Endodermal cell (in vitro differentiated cells): ENCODE measurements around the gene AXDND1. TPM values are rescaled to one million over a fixed set of nuclear protein-coding genes. Genes with fewer than 3 reads are reported as not detected.

ENCODE experiments used
- DNase-seq: peaks from one replicate; pipeline ENCODE4 v3.0.0-alpha.2; 2017
- H3K27ac ChIP-seq: 2 replicates; pipeline ENCODE4 v1.5.1; 2013; ENCODE audit warnings: mild to moderate bottlenecking, low read depth, low read length, moderate library complexity
- H3K27me3 ChIP-seq: 2 replicates; pipeline ENCODE4 v1.6.1; 2013; ENCODE audit warnings: mild to moderate bottlenecking, low read length, moderate library complexity; ENCODE audit not compliant: insufficient read depth, control insufficient read depth, poor library complexity, severe bottlenecking
- H3K36me3 ChIP-seq: 2 replicates; pipeline ENCODE4 v1.7.0; 2013; ENCODE audit warnings: mild to moderate bottlenecking, low read length, moderate library complexity; ENCODE audit not compliant: control insufficient read depth, insufficient read depth
- H3K4me1 ChIP-seq: one replicate; pipeline ENCODE4 v1.7.0; 2013; ENCODE audit warnings: low read length; ENCODE audit not compliant: control insufficient read depth, insufficient read depth
- H3K4me3 ChIP-seq: 2 replicates; pipeline ENCODE4 v1.5.1; 2013; ENCODE audit warnings: mild to moderate bottlenecking, low read length, moderate library complexity
- H3K9ac ChIP-seq: 2 replicates; pipeline ENCODE4 v1.6.1; 2013; ENCODE audit warnings: mild to moderate bottlenecking, low read length, moderate library complexity; ENCODE audit not compliant: poor library complexity, severe bottlenecking; ENCODE audit errors: extremely low read depth
- H3K9me3 ChIP-seq: 2 replicates; pipeline ENCODE4 v1.6.1; 2013; ENCODE audit warnings: mild to moderate bottlenecking, low read length, moderate library complexity; ENCODE audit not compliant: control insufficient read depth
- H3K27ac Mint-ChIP-seq: 2 replicates; pipeline ENCODE4 v1.8.0; 2020; ENCODE audit warnings: mixed read lengths
- H3K27me3 Mint-ChIP-seq: 2 replicates; pipeline ENCODE4 v1.8.0; 2021; ENCODE audit warnings: mild to moderate bottlenecking, mixed read lengths; ENCODE audit not compliant: insufficient read depth
- H3K36me3 Mint-ChIP-seq: 2 replicates; pipeline ENCODE4 v1.8.0; 2020; ENCODE audit warnings: low read depth, mixed read lengths
- H3K4me1 Mint-ChIP-seq: 2 replicates; pipeline ENCODE4 v1.8.0; 2020; ENCODE audit warnings: mixed read lengths
- H3K4me3 Mint-ChIP-seq: 2 replicates; pipeline ENCODE4 v1.8.0; 2020; ENCODE audit warnings: mild to moderate bottlenecking, moderate library complexity, mixed read lengths
- H3K9me3 Mint-ChIP-seq: 2 replicates; pipeline ENCODE4 v1.8.0; 2020; ENCODE audit warnings: mild to moderate bottlenecking, mixed read lengths
- whole genome bisulfite sequencing, 2 experiments: methylation state at CpG; one replicate each; pipeline versions ENCODE4 v1.1.5 to v1.1.7; 2013; ENCODE audit warnings: missing lambda C conversion rate in 2 of 2, mixed read lengths in 1 of 2; ENCODE audit not compliant: insufficient coverage in 1 of 2, insufficient read length in 1 of 2; 5-methylcytosine and 5-hydroxymethylcytosine counted together
- total RNA-seq, 2 donors: library from RNA; stranded (reverse); fragmentation: NEBNext Ultra II Directional in 1 of 2; extraction: Animal tissue kit (Norgen Biotek cat#: 25700) in 1 of 2; gene quantifications; 2 replicates in 1 of 2; 3 replicates in 1 of 2; pipeline ENCODE4 v1.2.1, GENCODE V29; 2021
- TF ChIP-seq, protein P1 (sequence below): fragments of 200-600 bp; sonication (generic); conservative IDR thresholded peaks from 2 replicates; pipeline ENCODE4 v1.5.0; 2021; ENCODE audit warnings: antibody characterized with exemption, mild to moderate bottlenecking

AXDND1 gene
- total RNA-seq, 2 donors from 2014 or later, result 0.69 to 1.3 TPM

DNA sequence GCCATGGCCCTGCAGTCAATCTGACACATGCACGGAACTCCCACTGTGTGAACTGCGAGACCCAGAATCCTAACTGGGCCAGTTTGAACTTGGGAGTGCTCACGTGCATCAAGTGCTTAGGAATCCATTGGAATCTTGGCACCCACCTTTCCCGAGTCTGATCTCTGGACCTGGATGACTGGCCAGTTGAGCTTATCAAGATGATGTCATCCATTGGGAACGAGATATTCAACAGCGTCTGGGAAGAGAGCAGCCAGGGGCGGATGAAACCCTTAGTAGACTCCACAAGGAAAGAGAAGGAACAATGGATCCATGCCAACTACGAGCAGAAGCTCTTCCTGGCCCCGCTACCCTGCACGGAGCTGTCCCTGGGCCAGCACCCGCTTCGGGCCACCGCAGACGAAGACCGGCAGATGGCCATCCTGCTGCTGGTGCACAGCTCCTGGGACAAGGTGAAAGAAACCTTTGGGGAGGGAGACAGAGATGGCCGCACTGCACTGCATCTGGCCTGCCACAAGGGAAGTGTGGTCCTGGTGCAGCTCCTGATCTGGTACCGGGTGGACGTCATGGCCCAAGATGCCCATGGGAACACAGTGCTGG lies 222.8 kb downstream of the AXDND1 start:
- Mint-ChIP-seq H3K4me3 (no peak overlapping the region), H3K27ac (no peak overlapping the region), H3K9me3 (no peaks in the 10 kb centered on the region), H3K27me3 (peaks cover 80% of the 10 kb centered on the region), H3K4me1 (no peaks in the 10 kb centered on the region), H3K36me3 (no peaks in the 10 kb centered on the region)
- Histone ChIP-seq H3K9ac (no peak overlapping the region), H3K36me3 (no peaks in the 10 kb centered on the region), H3K27ac (no peak overlapping the region), H3K4me3 (no peak overlapping the region), H3K4me1 (no peaks in the 10 kb centered on the region), H3K27me3 (peaks cover 9% of the 10 kb centered on the region), H3K9me3 (no peaks in the 10 kb centered on the region)
- TF ChIP-seq, protein P1, sequence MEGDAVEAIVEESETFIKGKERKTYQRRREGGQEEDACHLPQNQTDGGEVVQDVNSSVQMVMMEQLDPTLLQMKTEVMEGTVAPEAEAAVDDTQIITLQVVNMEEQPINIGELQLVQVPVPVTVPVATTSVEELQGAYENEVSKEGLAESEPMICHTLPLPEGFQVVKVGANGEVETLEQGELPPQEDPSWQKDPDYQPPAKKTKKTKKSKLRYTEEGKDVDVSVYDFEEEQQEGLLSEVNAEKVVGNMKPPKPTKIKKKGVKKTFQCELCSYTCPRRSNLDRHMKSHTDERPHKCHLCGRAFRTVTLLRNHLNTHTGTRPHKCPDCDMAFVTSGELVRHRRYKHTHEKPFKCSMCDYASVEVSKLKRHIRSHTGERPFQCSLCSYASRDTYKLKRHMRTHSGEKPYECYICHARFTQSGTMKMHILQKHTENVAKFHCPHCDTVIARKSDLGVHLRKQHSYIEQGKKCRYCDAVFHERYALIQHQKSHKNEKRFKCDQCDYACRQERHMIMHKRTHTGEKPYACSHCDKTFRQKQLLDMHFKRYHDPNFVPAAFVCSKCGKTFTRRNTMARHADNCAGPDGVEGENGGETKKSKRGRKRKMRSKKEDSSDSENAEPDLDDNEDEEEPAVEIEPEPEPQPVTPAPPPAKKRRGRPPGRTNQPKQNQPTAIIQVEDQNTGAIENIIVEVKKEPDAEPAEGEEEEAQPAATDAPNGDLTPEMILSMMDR, result no peak
- WGBS, 2 experiments, result 95 to 96% methylated on average over 14 to 18 of the region's 18 CpGs
- no peak for DNase-seq

DNA sequence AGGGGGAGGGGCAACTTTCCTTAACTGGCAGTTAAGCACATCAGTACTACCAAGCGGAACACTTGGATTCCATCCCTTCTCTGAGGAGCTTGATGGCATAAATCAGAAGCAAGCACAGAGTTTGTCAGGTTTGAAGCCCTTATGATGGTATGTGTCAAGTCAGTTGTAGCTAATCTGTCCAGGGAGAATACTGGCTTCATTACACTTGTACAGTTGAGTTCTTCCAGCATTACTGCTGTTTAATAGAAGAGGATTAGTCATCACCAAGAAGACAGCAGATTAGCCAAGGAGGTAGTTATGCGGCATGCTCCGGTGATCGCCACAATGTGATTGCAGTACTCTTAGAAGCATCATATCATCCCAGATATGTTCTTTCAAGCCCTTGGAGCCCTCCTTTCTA lies 223.7 kb downstream of the AXDND1 start:
- no peak overlapping the region for H3K9ac ChIP-seq
- no peak overlapping the region for H3K4me3 ChIP-seq
- DNase-seq, result no peak
- no peaks in the 10 kb centered on the region for H3K9me3 ChIP-seq
- H3K36me3 ChIP-seq, result no peaks in the 10 kb centered on the region
- TF ChIP-seq, protein P1, result no peak
- peaks cover 9% of the 10 kb centered on the region for H3K27me3 ChIP-seq
- Mint-ChIP-seq H3K36me3 (no peaks in the 10 kb centered on the region), H3K27me3 (peaks cover 87% of the 10 kb centered on the region), H3K27ac (no peak overlapping the region), H3K9me3 (no peaks in the 10 kb centered on the region), H3K4me1 (no peaks in the 10 kb centered on the region), H3K4me3 (no peak overlapping the region)
- H3K4me1 ChIP-seq, result no peaks in the 10 kb centered on the region
- WGBS, 2 experiments, result 94 to 96% methylated on average over 4 of the region's 4 CpGs
- no peak overlapping the region for H3K27ac ChIP-seq

DNA sequence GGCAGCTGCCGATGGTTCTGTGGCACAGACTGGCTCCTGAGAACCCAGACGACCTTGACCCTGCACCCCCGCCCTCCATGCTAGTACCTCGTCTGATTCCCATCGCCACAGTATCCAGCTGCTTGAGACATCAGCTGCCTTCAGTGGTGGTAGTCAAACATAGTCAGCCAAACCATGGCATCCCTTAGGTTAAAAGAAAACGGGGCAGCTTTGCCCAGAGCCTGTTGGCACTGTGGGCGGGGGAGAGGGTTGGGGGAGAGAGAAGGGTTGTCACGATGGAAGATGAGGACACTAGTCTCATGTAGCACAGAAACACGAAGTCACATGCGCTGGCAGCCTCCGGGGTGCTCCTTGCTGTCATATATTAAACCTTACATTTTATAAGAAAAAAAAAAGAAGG lies 224.9 kb downstream of the AXDND1 start:
- WGBS, 2 experiments, result 93 to 96% methylated on average over 6 to 8 of the region's 11 CpGs
- no peak overlapping the region for H3K4me3 Mint-ChIP-seq
- H3K27ac Mint-ChIP-seq, result no peak overlapping the region
- no peak for DNase-seq
- Histone ChIP-seq H3K27me3 (peaks cover 13% of the 10 kb centered on the region), H3K9ac (no peak overlapping the region), H3K27ac (no peak overlapping the region), H3K36me3 (no peaks in the 10 kb centered on the region), H3K4me3 (no peak overlapping the region), H3K9me3 (no peaks in the 10 kb centered on the region), H3K4me1 (no peaks in the 10 kb centered on the region)
- TF ChIP-seq, protein P1, result no peak
- H3K36me3 Mint-ChIP-seq, result no peaks in the 10 kb centered on the region
- H3K27me3 Mint-ChIP-seq, result peaks cover 83% of the 10 kb centered on the region
- H3K9me3 Mint-ChIP-seq, result no peaks in the 10 kb centered on the region
- H3K4me1 Mint-ChIP-seq, result no peaks in the 10 kb centered on the region
